HG03520 (cell line): Measurements from ENCODE around the gene EIF3M.

ENCODE experiments used
- ATAC-seq: cut with Tn5 transposase; IDR thresholded peaks from one replicate; pipeline ENCODE4 v1.9.1; 2021; ENCODE audit warnings: mild to moderate bottlenecking, moderate library complexity; ENCODE audit not compliant: unreplicated experiment

Gene EIF3M

DNA sequence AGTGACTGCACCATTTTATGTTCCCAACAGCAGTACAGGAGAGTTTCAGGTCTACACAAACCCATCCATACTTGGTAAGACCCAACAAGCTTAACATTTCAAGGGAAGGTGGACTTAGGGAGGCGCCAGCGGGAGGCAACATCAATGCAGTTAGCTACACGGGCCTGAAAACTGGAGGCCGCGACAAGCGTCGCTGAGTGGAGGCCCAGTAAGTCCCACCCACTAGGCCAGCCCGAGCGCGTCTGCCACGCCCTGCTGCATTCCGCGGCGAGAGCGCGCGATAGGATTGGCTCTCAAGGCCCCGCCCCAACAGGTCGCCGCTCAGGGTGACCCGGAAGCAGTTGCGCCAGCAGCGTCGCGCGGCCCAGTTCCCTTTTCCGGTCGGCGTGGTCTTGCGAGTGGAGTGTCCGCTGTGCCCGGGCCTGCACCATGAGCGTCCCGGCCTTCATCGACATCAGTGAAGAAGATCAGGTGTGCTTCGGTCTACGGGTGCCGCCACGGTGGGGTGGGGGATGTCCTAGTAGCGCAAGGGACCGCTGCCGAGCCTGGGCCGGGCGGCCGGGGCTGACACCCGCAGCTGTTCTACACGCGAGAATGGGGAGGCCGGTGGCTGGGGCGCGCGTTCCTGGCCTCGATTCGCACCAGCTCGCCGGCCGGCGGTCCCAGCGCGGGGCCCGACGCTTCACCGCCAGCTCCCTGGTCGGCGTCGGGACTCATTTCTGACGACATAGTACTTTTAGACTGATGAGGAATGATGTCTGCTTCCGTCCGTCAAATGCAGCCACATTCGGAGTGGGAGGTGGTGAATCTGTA is at the start of gene EIF3M:
Gene EIF3M, plus strand, starts transcription at position 373 of the 813 bp plus-strand sequence. Its CDS starts 57 bp downstream, at position 430.
- ATAC-seq: peak; percentile 98

DNA sequence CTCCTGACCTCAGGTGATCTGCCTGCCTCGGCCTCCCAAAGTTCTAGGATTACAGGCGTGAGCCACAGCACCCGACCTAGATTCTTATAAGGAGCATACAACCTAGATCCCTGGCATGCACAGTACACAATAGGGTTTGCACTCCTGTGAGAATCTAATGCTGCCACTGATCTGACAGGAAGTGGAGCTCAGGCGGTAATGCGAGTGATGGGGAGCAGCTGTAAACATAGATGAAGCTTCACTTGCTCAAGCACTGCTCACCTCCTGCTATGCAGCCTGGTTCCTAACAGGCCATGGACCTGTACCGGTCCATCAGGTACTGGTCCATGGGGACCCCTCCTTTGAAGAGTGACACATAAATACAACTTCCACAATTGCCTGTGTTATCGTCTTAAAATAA is 44.8 kb upstream of the EIF3M start:
- ATAC-seq: no peak

DNA sequence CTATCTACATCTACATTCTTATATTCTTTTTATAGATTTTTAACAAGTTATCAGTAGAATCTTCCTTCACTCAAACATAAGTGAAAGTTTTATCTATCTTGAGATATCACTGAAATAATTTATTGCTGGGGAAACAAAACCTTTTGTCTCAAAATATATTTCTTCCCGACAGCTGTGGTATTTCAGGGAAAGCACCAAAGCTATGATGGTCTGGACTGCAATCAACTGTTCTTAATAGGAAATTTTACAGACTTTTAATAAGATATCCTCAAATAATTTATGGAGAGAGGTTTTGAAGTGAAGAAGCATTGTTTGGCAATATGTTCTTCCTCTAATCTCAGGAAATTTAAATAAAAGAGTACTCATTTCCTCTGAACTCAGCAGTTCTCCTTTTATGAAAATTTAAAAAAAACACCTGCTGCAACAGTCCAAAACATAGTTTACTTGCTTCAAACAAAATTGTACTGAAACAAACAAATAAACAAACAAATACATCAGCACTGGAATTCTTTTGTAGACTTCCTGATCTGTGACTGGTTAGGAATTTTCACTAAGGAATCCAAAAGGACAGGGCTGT is 33.9 kb upstream of the EIF3M start:
- ATAC-seq: no peak

DNA sequence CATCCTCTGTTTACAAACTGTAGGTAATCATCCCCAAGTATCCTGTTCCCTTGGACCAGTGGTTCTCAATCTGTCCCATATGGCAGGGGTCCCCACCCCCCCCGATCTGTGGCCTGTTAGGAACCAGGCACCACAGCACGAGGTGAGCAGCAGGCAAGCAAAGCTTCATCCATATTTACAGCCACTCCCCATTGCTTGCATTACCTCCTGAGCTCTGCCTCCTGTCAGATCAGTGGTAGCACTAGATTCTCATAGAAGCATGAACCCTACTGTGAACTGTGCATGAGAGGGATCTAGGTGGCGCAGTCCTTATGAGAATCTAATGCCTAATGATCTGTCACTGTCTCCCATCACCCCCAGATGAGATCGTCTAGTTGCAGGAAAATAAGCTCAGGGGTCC is 33.4 kb upstream of the EIF3M start:
- ATAC-seq: no peak

DNA sequence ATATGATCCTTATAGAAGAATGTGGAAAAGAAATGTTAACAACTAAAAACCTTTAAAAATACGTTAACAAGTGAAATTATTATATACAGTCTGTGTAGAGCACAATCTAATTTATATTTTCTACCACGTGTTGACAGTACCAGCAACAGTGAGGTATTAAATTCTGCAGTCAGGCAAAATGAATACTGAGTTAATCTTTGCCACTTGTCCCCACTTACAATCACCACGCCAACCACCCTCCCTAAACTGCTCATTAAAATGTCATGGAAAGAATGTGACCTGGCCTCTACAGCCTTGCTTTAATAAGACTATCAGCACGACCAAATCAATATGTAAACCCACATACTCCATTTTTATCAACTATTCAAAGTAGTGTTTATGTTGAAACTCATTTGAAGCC is 28.5 kb upstream of the EIF3M start:
- ATAC-seq: no peak

DNA sequence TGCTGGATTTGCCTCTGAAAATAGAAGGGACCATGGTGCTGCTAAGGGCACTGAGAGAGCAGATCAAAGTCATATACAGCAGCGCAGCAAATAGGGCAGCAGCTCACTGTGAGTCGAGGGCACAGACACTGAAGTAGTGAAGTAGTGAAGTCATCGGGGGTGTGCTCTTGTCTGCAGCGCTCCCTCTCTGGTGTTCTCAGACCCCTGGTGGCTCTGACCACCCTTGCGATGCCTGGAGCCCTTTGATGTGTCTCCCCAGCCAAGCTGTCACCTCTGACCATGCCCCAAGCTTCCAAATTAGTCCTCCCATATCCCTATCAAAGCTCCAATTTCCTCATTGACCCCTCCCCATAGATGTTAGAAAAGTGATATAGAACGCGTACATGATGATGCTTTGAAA is 27.7 kb upstream of the EIF3M start:
- no peak for ATAC-seq

DNA sequence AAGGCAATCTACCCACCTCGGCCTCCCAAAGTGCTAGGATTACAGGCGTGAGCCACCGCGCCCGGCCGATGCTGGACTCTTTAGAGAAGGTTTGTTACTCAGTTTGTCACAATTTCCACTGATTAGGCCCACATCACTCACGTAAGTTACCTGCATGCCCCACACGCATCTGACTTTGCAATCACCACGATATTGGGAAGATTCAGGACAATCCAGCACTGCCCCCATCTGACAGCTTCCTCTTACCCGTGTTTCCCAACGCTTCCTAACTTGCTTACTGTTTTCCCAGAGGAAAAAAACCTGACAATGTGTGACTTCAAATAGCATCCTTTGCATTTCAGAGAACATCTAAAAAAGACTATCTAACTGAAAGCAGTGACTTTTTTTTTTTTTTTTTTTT is 21.8 kb upstream of the EIF3M start:
- ATAC-seq: no peak

DNA sequence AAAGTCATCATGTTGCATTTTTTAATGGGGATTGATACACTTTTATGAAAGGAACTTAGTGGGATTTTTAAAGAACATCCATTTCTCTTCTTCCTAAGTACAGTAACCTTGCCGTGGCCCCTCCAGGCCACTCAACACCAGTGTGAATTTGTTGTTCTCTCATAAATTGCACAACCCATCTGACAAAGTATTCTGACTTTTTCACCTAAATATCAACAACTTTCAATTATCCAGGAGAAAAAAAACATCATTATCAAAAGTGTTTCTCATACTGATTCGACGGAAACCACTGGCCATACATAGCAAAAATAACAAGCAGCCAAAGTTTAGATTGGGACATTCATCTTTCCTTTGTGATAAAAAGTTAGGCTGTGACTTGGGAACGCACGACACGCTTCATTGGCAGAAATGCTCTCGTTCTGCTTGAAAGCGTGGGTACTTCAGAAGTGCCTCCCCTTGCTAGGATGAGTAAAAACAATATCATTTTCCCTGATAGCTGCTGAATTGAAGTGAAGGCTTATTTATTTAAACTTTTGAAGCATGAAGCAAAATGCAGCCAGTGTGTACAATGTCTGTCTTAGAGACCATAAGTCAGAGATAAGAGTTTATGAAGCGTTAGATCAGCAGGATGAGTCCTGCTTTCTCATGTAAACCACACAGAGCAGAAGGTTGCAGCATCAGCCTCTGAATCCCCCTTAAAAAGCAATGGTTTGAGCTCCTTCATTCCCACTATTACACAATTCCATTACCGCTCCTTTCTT is 20.6 kb upstream of the EIF3M start:
- no peak for ATAC-seq

DNA sequence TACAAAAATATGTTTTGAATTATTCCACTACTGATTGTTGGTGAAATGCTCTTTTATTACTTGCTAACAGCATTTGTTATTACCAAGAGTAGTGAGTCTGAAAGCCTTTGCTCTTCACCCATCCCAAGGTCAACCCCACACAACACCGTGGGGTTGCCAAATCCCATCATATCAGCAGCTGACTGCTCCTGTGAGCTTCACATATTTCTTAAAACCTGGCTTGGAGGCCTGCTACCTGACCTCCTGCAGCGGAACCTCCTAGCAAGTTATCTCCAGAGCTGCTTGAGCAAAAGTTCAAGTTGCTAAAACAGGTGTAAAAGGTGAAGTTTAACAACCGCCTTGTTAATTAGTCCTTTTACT is 20.1 kb upstream of the EIF3M start:
- no peak for ATAC-seq

DNA sequence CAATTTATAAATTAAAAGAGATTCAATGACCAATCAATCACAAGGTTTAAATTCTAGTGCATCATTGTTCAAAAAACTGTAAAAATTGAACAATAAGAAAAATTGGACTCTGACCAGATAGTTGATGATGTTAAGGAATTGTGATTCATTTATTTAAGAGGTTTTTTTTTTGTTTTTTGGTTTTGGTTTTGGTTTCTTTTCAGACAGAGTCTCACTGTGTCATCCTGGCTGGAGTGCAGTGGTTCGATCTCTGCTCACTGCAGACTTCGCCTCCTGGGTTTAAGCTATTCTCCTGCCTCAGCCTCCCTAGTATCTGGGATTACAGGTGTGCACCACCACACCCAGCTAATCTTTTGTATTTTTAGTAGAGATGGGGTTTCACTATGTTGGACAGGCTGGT is 17.1 kb upstream of the EIF3M start:
- ATAC-seq: no peak

DNA sequence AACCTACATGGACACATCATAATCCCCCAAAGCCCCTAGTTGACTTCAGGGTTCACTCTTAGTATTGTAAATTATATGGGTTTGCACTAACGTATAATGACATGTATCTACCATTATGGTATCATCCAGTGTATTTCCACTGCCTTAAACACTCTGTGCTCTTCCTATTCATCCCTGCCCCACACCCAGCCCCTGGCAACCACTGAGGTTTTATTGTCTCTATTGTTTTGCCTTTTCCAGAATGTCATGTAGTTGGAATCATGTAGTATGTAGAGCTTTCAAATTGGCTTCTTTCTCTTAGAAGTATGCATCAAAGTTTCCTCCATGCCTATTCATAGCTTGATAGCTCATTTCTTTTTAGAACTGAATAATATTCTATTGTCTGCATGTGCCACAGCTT is 16.5 kb upstream of the EIF3M start:
- no peak for ATAC-seq

DNA sequence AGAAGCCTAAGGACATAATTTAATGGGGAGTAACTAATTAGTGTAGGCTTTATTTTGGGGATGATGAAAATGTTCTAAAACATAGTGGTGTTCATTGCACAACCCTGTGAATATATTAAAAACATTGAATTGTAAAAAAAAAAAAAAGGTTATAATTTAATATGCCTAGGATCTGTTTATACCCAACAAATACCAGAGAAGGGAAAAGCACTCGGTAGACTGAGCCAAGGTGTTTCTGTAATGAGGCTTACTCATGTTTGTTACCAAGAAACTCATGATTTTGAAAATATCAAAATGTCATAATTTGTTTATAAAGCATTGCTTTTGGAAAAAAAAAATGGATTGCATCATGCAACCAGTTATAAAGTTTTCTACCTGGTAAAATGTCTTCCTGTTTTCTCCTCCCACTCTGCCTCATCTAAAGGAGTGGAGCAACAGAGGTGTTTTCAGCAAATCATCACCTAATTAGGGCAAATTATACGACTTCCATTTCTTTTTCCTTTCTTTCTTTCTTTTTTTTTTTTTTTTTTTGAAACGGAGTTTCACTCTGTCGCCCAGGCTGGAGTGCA is 14.2 kb upstream of the EIF3M start:
- ATAC-seq: no peak

DNA sequence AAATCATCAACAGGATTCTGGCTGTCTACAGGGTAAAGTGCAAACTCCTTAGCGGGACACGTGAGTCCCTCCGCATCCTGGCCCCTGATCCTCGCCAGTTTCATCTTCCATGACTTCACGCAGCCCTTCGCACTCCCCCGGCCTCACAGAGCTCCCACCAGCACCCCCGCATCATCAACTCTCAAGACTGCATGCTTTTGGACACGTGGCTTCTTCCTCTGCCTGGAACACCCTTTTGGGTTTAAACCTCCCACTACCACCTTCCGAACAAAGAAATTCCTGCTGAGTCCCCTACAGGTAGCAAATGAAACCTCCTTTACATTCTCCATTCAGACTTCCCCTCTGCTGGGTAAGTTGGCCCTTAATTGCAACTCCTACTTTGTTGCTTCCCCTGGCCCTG is 12.6 kb upstream of the EIF3M start:
- no peak for ATAC-seq

DNA sequence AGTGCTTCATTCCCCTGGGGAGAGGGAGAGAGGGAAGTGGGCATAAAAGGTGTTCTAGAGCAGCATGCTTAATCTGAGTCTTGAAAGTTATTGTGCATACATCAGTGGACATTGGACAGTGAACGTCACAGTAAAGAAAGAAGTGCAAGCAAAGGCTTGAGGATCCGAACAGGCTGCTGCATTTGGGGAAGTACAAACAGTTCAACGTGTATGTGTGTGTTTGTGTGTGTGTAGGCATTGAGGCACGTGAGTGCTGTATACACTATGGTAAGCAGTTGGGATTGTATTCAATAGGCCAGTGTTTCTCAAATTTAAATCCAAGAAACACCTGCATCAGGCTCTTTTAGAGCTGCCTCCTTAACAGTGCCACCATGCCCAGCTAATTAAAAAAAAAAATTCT is 10.4 kb upstream of the EIF3M start:
- ATAC-seq: no peak

DNA sequence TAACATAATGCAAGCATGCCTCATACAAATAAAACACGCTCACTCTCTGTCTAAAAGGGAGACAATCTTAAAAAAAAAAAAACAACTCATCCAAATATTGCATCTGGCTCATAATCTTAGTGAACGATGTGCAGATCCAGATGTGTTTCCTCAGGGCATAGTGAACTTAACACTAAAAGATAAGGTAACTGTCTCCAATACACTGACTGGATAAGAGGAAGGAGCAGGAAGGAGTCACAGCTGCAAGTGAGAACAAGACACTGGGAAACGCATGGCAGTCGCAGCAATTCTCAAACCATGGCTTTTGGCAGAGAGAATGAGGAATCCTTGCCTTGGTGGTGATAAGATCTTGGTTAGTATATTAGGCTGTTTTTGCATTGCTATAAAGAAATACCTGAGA is 9.2 kb upstream of the EIF3M start:
- ATAC-seq: no peak

DNA sequence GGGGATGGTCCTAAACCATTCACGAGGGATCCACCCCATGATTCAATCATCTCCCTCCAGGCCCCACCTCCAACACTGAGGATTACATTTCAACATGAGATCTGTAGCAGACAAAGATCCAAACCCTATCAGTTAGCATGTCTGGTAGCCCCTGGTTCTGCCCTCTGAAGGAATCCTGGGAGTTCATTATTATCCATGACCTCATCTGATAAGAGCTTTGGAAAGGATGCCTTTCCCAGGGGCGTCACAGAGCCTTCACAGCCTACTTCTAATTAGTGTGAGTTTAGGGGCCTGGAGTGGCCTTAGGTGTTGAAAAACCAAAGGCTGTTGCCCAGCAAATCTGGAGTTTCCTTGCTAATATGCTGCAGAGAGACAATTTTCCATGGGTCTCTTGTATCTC is 8.6 kb upstream of the EIF3M start:
- ATAC-seq: no peak

DNA sequence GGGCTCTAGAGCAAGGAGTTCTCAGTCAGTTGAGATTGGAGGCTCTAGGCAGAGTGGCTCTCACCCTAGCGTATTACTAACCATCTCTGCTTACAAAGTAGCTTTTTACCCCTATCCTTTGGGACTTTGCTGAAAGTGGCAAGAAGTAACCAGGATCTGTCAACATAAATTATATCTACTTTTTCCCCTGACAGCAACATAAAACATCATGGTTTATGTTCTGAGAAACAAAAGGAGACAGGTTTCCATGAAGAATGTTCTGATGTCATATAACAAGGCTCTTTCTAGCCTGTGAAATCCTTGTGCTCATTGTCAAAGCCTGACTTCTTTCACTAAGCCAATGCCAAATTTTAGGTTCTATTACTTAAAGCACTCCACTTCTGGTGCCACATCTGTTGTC is 7.2 kb upstream of the EIF3M start:
- no peak for ATAC-seq

DNA sequence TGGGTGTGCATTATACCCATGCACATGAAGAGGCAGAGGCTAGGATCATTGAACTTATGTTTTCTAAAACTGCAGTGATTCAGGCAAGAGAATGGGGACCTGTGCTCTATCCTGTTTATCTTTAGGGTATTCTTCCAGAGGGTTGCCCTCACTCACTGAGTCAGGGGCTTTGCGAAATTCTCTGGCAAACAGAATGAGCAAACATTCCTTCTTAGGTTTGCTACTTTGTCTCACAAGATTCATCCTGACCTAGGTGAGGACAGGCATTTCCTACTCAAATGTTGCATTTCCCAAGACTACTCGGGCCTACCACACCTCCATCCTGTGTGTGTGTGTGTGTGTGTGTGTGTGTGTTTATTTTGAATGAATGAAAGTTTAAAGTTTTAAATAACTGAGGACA is 2.7 kb upstream of the EIF3M start:
- ATAC-seq: no peak

DNA sequence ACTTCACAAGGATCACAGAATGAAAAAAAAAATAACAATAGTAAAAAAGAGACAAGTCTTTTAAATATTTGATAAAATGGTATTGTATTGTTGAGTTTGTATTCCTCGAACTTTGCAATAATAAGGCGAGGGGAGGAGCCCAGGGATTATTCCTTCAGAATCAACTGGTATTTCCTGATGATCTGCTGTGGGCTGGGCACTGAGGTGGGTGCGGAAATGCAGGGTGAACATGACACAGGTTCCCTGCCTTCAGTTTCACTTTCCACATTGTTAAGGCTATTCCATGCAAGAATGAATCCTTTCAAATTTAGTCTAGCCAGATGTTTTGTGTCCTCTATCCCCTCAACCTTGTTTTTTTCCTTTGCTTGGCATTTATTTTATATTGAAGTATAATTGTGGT is 2.1 kb upstream of the EIF3M start:
- ATAC-seq: no peak

DNA sequence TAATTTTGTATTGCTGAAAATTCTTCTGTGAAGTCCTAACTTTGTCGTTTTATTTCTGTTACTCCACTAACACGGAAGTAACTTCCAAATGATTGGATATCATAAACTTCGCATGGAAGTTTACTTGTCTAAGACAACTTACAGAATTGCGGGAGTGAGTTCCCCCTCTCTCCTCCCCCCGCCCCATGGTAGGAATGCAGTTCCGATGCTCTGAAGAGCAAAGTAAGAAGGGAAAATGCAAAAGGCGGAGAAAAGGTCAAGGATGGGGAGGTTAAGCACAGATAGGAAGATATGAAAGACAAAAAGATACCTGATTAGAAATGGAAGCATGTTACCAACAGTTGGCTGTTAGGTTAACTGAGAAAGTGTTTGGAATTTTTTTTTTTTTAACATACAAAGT is 1.3 kb downstream of the EIF3M start:
- no peak for ATAC-seq

DNA sequence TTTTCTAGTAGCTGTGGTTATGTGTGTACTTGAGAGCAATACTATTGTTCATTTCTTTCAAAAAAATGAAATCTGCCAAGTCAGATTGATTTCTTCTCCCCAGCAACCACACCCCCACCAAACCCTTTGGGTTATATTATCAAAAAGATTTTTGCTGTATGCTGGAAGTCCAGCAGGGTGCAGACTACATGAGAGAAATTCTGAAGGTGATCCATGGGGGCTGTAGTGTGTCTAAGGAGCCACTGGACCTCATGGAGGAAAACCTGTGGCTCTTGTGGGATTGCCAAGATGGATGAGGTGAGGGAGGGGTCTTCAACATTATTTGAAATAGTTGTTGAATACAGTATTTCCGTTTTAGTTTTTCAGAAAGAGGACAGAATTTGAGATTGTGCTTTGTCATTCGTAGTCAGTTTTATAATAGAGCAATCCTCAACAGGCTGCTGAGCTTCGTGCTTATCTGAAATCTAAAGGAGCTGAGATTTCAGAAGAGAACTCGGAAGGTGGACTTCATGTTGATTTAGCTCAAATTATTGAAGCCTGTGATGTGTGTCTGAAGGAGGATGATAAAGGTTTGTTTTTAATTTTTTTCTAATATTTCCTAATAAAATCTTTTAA is 3.1 kb downstream of the EIF3M start:
- ATAC-seq: no peak
